Epithelial cell of alveolus of lung (primary cell): ENCODE results near the gene PTPRJ. TPM values are rescaled to one million over a fixed set of nuclear protein-coding genes. Genes with fewer than 3 reads are reported as not detected.

Experiments used
- total RNA-seq: library from RNA; depleted of rRNA; stranded (reverse); fragments of >200 nt; gene quantifications from 2 replicates; pipeline ENCODE4 v1.2.1, GENCODE V29; 2015

Gene PTPRJ
- 5.6 and 13.8 TPM in 2 replicates for total RNA-seq

DNA sequence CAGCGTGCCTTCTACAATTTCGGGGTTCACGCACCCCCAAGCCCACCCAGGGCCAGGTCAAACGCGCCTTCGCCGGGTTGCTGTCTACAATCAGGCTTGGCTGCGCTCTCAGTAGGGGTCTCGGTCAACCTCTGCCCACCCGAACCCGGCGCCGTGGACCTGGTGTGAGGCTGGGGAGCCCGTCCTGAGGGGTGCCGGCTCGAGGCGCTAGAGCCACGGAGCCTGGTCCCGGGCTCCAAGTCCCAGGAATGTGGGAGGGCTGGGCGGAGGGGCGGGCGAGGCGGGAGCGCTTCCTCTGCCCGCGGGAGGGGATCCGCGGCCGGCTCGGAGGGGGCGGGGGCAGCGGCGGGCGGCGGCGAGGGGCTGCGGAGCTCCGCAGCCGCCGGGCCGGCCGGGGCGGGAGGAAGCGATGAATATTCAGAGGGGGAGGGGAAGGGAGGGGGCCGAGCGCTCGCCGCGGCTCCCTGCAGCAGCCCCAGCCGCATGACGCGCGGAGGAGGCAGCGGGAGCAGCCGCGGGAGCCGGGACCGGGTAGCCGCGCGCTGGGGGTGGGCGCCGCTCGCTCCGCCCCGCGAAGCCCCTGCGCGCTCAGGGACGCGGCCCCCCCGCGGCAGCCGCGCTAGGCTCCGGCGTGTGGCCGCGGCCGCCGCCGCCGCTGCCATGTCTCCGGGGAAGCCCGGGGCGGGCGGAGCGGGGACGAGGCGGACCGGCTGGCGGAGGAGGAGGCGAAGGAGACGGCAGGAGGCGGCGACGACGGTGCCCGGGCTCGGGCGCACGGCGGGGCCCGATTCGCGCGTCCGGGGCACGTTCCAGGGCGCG, at the start of gene PTPRJ:
Gene PTPRJ, plus strand, starts transcription at position 472 of the 819 bp plus-strand sequence. CDS start 354 bp downstream, outside the sequence.

DNA sequence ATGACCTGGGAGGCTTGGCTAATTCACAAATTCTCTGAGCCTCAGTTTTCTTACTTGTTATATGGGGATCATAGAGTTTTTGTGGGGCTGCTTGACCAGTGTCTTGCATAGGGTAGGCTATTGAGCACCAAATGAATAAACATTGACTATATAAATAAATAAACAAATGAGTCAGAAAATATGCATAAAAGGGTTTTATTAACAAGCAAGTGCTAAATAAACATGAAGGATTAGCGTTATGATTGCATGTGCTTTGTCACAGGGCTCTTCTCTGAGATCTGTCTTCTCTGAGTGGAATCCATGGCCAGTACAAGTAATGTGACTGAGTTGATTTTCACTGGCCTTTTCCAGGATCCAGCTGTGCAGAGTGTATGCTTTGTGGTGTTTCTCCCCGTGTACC, 236.2 kb downstream of the PTPRJ start, which contains the start of gene OR4B1:
Gene OR4B1, plus strand, starts transcription at position 301 of the 400 bp plus-strand sequence. Its CDS starts 0 bp downstream, at position 301.

Other genes starting within 250 kb of the PTPRJ start
- 27.7 and 52.2 TPM in 2 replicates for gene FNBP4, start 213.2 kb upstream of the PTPRJ start, total RNA-seq
- gene NUP160, start 132.2 kb upstream of the PTPRJ start, total RNA-seq: 15.5 and 16.3 TPM in 2 replicates
- gene OR4B1, start 236.3 kb downstream of the PTPRJ start, total RNA-seq: not detected in 2 replicates